GM18520 (cell line): ENCODE data around the gene SMKR1.
"Not testable (repeated sequence)": the region's sequence is repeated elsewhere in the genome, so short reads cannot be mapped to it uniquely, and the experiment has no call there.

Experiments used
- ATAC-seq: cut with Tn5 transposase; IDR thresholded peaks from one replicate; pipeline ENCODE4 v1.9.1; 2021; ENCODE audit not compliant: unreplicated experiment

Gene SMKR1

GRCh38 chr7:129501760-129502707 lies at the start of gene SMKR1:
TSS of gene SMKR1 (plus strand) at chr7:129502531. CDS start at chr7:129502825, 294 bp downstream.
- ATAC-seq, result peak; percentile 91

- no peak for ATAC-seq
Measured at GRCh38 chr7:129452589-129453231, 49.6 kb upstream of the SMKR1 start.

DNA sequence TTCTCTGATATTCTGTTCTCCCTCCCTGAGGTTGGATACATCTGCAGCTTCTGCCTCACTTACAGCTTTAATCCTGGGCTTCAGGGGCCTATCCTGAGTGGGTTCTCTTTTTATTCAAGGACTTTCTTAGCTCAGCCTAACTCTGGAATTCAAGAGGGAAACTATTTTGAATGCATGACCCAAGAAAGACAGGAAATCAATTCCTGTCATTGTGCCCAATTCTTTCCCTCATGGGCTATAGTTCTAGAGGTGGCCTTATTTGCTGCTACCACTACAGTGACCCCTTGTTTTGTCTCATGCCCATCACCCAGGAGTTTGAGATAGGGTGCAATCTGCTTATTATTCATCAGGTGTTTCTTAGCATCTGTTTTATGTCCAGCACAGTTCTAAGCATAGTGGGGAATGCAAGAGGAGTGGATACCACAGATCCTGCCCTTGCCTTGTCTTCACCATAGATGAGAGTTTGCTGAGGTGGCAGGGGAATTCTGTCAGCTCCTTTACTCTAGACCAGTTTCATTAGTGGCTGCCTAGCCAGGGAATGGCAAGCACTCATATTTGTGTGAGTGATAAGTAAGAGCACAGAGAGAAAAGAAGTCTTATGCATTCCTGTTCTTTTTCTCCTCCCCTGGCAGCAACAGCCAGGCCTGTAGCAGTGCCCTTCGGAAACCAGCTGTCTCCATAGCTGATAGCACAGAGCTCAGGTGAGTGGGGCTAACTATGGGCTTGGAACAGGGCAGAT lies 48.7 kb upstream of the SMKR1 start:
- no peak for ATAC-seq

DNA sequence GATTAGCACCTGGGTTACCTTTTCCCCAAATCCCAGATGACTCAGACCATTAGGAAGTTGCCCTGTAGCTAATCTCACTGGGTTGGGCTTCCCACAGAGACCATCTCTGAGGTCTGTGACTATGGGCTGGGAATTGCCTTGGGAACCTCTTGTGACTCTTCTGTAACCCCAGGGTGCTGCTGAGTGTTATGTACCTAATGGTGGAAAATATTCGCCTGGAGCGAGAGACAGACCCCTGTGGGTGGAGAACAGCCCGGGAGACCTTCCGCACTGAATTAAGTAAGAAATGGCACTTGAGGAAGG lies 48.1 kb upstream of the SMKR1 start:
- no peak for ATAC-seq

DNA sequence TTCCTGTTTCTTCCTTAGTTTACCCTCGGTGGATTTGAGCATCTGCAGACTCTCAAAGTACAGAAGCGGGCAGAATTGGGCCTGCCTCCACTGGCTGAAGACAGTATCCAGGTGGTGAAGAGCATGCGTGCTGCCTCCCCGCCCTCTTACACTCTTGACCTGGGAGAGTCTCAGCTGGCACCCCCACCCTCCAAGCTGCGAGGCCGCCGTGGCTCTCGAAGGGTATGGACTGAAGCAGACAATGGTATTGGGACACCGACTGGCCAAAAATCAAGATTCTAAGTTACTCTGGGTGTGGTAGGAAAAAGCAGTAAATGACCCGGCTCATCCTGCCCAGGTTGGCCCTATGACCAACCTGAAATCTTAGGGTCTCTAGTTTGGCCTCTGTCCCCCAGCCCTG lies 45.9 kb upstream of the SMKR1 start:
- ATAC-seq, result no peak

- no peak for ATAC-seq
Measured at GRCh38 chr7:129457101-129457500, 45.2 kb upstream of the SMKR1 start.

- ATAC-seq, result no peak
Measured at GRCh38 chr7:129458171-129458570, 44.2 kb upstream of the SMKR1 start.

DNA sequence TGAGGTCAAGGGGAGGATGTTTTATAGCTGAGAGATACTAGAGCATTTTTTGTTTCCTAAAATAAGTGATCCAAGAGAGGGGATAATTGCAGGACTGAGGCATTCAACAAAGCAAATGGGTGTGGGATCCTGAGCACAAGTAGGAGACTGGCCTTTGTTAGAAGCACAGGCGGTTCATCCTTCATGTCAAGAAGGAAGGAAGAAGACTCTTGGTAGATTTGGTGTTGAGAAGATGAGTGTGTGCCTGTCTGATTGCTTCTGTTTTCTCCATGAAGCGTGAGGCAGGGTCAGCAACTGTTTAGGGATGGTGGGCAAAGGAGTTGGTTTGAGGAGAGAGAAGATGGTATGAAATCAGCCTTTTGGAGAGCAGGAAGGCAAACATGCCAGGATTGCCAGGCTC lies 40.5 kb upstream of the SMKR1 start:
- ATAC-seq, result no peak

GRCh38 chr7:129462420-129462819 lies 39.9 kb upstream of the SMKR1 start:
- ATAC-seq, result no peak

GRCh38 chr7:129464194-129464593 lies 38.1 kb upstream of the SMKR1 start:
- no peak for ATAC-seq

GRCh38 chr7:129465080-129465479 lies 37.3 kb upstream of the SMKR1 start:
- no peak for ATAC-seq

DNA sequence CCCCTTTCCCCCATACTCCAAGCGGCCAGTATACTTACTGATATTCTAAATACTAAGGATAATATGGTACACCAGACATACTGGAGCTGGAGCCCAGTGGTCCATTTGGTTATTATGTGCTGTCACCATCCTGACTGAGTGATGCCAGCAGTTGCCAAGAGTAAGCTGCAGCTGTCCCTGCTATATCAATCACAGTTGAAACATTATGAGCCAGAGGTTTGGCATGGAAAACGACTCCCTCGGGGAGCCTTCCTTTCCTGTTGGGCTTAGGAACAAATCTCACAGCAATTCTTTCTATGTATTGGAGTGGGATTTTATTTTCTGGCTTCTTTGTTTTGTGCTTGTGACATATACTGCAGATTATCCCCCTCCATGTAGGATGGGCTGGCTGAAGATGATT lies 35.5 kb upstream of the SMKR1 start:
- no peak for ATAC-seq

- ATAC-seq, result no peak
Measured at GRCh38 chr7:129468087-129468486, 34.2 kb upstream of the SMKR1 start.

- ATAC-seq, result no peak
Measured at GRCh38 chr7:129468547-129468946, 33.8 kb upstream of the SMKR1 start.

- no peak for ATAC-seq
Measured at GRCh38 chr7:129469930-129470329, 32.4 kb upstream of the SMKR1 start.

GRCh38 chr7:129470411-129470810 lies 31.9 kb upstream of the SMKR1 start:
- no peak for ATAC-seq

GRCh38 chr7:129471402-129471827 lies 30.9 kb upstream of the SMKR1 start:
- ATAC-seq, result no peak

- not testable (repeated sequence) for ATAC-seq
Measured at GRCh38 chr7:129475931-129476330, 26.4 kb upstream of the SMKR1 start.

DNA sequence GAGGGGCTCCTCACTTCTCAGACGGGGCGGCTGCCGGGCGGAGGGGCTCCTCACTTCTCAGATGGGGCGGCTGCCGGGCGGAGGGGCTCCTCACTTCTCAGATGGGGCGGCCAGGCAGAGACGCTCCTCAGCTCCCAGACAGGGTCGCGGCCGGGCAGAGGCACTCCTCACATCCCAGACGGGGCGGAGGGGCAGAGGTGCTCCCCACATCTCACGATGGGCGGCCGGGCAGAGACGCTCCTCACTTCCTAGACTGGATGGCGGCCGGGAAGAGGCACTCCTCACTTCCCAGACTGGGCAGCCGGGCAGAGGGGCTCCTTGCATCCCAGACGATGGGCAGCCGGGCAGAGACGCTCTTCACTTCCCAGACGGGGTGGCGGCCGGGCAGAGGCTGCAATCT lies 25.9 kb upstream of the SMKR1 start:
- not testable (repeated sequence) for ATAC-seq

GRCh38 chr7:129479831-129480230 lies 22.5 kb upstream of the SMKR1 start:
- no peak for ATAC-seq

DNA sequence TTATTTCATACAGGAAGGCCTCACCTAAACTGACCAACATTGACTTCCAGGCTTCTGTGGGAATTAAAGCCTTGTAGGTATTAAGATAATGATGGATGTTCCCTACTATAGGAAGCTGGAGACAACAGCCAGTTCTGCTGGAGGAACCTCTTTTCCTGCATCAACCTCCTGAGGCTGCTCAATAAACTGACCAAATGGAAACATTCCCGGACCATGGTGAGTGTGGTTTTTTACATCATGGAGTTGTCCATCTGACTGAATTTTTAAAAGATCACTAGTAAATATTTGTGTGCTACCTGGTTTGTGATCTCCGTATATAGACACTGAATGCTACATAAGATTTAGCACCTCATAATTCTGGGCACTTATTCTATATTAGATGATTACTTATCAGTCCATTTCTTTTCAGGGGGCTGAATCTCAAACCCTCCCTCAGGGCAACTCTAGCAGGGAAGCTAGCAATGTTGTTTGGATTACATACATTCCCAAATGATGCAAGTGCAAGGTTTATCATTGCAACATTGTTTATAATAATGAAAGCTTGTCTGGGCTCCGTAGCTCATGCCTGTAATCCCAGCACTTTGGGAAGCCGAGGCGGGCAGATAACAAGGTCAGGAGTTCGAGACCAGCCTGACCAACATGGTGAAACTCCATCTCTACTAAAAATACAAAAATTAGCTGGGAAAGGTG lies 21.5 kb upstream of the SMKR1 start:
- no peak for ATAC-seq
